Chondrocyte (in vitro differentiated cells): ENCODE measurements around the gene MXRA8. TPM values are rescaled to one million over a fixed set of nuclear protein-coding genes. Genes with fewer than 3 reads are reported as not detected.
A peak's percentile ranks its signal among the peaks of the same experiment; 100 is the strongest.
"Not testable (repeated sequence)": the region's sequence is repeated elsewhere in the genome, so short reads cannot be mapped to it uniquely, and the experiment has no call there.

Experiments used
- DNase-seq: peaks from one replicate; pipeline ENCODE4 v3.0.0; 2021; ENCODE audit warnings: mixed read lengths, low spot score
- H3K27ac Mint-ChIP-seq: one replicate; pipeline ENCODE4 v1.8.0; 2021; ENCODE audit warnings: mild to moderate bottlenecking, moderate library complexity, mixed read lengths; ENCODE audit not compliant: unreplicated experiment
- H3K27me3 Mint-ChIP-seq: 2 replicates; pipeline ENCODE4 v1.8.0; 2021; ENCODE audit warnings: low read depth, mixed read lengths
- H3K36me3 Mint-ChIP-seq: 2 replicates; pipeline ENCODE4 v1.8.0; 2021; ENCODE audit warnings: low read depth, mixed read lengths
- H3K4me1 Mint-ChIP-seq: 2 replicates; pipeline ENCODE4 v1.8.0; 2021; ENCODE audit warnings: low read depth, mild to moderate bottlenecking, mixed read lengths
- H3K4me3 Mint-ChIP-seq: one replicate; pipeline ENCODE4 v1.8.0; 2021; ENCODE audit warnings: mild to moderate bottlenecking, moderate library complexity, mixed read lengths; ENCODE audit not compliant: unreplicated experiment
- H3K9me3 Mint-ChIP-seq: 2 replicates; pipeline ENCODE4 v1.8.0; 2021; ENCODE audit warnings: low read depth, mixed read lengths
- total RNA-seq: library from RNA; stranded (reverse); gene quantifications from 3 replicates; pipeline ENCODE4 v1.2.1, GENCODE V29; 2021
- TF ChIP-seq, protein P1 (sequence below): fragments of 200-600 bp; sonication (generic); IDR thresholded peaks from 2 replicates; pipeline ENCODE4 v1.5.0; 2021; ENCODE audit warnings: antibody characterized with exemption, mild to moderate bottlenecking, moderate library complexity

MXRA8 gene
- total RNA-seq, 1 donor from 2014 or later, result 158 TPM

DNA sequence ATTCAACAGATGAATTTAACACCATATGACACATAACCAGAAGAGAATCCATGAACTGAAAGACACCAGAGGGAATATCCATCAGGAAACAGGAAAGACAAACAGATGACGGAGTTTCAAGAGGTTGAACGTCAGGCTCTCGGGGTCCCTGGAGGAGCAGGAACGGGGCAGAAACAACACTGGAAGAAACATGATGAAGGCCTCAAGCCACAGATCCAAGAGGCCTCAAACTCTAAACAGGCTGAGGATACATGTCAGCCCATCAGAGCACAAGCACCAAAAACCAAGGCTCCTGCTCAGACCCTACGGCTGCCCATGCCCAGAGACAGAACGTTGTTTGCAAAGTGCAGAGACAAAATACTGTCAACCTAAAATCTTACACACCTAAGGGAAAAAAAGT lies 40.9 kb downstream of the MXRA8 start:
- DNase-seq, result no peak
- H3K4me1 Mint-ChIP-seq, result peaks cover 33% of the 10 kb centered on the region
- peaks cover 14% of the 10 kb centered on the region for H3K36me3 Mint-ChIP-seq
- TF ChIP-seq, protein P1, sequence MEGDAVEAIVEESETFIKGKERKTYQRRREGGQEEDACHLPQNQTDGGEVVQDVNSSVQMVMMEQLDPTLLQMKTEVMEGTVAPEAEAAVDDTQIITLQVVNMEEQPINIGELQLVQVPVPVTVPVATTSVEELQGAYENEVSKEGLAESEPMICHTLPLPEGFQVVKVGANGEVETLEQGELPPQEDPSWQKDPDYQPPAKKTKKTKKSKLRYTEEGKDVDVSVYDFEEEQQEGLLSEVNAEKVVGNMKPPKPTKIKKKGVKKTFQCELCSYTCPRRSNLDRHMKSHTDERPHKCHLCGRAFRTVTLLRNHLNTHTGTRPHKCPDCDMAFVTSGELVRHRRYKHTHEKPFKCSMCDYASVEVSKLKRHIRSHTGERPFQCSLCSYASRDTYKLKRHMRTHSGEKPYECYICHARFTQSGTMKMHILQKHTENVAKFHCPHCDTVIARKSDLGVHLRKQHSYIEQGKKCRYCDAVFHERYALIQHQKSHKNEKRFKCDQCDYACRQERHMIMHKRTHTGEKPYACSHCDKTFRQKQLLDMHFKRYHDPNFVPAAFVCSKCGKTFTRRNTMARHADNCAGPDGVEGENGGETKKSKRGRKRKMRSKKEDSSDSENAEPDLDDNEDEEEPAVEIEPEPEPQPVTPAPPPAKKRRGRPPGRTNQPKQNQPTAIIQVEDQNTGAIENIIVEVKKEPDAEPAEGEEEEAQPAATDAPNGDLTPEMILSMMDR, result no peak
- peak overlapping the region; percentile 89 for H3K27ac Mint-ChIP-seq
- H3K27me3 Mint-ChIP-seq, result no peaks in the 10 kb centered on the region
- H3K9me3 Mint-ChIP-seq, result no peaks in the 10 kb centered on the region
- H3K4me3 Mint-ChIP-seq, result no peak overlapping the region

DNA sequence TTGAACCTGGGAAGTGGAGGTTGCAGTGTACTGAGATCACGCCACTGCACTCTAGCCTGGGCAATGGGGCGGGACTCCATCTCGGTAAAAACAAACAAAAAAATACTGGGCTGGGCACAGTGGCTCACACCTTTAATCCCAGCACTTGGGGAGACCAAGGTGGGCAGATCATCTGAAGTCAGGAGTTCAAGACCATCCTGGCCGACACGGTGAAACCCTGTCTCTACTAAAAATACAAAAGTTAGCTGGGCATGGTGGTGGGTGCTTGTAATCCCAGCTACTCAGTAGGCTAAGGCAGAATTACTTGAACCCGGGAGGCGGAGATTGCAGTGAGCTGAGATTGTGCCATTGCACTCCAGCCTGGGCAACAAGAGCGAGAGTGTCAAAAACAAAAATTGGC lies 42.2 kb downstream of the MXRA8 start:
- H3K4me3 Mint-ChIP-seq, DNase-seq, H3K9me3 Mint-ChIP-seq, H3K27me3 Mint-ChIP-seq: not testable (repeated sequence)
- Mint-ChIP-seq H3K36me3 (peaks cover 14% of the 10 kb centered on the region), H3K27ac (peak overlapping the region; percentile 41), H3K4me1 (peaks cover 24% of the 10 kb centered on the region)

DNA sequence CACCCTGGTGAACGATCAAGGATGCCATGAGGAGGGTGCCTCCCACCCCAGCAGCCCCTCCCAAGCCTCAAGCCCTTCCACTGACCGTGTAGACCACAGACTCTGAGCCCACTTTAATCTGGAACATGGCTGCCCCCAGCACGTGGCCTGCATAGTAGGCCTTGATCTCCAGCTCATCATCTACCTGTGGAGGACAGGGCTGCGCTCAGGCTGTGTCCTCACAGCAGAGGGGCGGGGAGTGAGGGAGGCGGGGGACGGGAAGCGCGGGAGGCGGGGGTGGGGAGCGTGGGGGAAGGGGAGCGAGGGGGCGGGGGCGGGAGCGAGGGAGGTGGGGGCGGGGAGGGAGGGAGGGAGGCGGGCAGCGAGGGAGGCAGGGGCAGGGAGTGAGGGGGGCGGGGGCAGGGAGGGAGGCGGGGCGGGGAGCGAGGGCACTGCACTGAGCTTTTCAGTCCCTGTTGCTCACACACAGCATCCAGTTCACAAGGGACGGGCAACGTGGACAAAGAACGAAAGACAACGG lies 42.9 kb downstream of the MXRA8 start:
- Mint-ChIP-seq H3K9me3 (no peaks in the 10 kb centered on the region), H3K27me3 (no peaks in the 10 kb centered on the region), H3K4me3 (no peak overlapping the region), H3K4me1 (peaks cover 20% of the 10 kb centered on the region), H3K27ac (no peak overlapping the region), H3K36me3 (peaks cover 14% of the 10 kb centered on the region)
- TF ChIP-seq, protein P1, result no peak
- no peak for DNase-seq

DNA sequence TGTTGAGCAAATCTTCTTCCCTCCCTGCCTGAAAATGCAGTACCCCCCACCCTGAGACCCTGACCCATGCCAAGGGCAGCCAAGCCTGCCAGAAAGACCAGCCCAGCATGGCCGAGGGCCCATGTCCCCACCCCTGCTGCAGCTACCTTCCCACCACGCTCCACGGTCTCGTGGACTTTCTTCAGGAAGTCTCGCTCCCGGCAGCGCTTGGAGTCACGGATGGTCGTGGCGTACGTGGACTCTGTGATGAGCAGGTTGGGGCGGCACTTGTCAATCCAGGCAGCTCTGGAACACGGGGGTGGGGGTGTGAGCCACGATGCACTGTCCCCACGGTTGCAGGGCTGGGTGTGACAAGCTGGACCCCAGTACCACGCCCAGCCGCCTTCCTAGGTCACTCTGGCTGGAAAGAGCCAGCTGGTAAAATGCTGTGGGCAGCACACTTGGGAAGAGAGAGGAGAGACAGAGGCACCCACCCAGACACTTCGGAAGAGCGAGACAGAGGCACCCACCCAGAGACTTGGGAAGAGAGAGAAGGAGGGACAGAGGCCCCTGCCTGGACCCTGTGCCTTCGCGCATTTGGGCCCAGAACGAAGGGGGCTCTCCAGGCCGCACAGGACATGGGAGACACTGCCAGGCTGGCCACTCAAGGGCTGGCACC lies 43.5 kb downstream of the MXRA8 start:
- Mint-ChIP-seq H3K4me3 (no peak overlapping the region), H3K27me3 (no peaks in the 10 kb centered on the region), H3K9me3 (no peaks in the 10 kb centered on the region), H3K4me1 (peaks cover 20% of the 10 kb centered on the region), H3K36me3 (peaks cover 14% of the 10 kb centered on the region), H3K27ac (no peak overlapping the region)
- no peak for DNase-seq
- TF ChIP-seq, protein P1, result no peak

DNA sequence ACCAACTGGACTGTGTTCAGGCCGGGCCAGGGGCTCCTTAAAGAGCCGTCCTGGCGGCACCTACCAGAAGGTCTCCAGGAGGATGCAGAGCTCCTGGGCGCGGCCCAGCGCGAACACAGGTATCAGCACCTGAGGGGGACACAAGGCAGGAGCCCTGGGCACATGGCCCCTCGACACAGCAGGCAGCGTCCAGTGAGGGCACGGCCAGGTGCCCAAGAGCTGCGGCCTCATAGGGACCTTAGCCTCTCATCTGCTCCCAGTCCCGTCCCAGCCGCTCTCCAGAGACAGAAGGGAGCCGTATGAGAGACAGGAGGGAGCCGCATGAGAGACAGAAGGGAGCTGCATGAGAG lies 44.1 kb downstream of the MXRA8 start:
- DNase-seq, result no peak
- peaks cover 14% of the 10 kb centered on the region for H3K36me3 Mint-ChIP-seq
- TF ChIP-seq, protein P1, result no peak

More for the DNA sequence above, 44.1 kb downstream of the MXRA8 start:
- Mint-ChIP-seq H3K27ac (no peak overlapping the region), H3K27me3 (no peaks in the 10 kb centered on the region), H3K9me3 (no peaks in the 10 kb centered on the region), H3K4me1 (peaks cover 18% of the 10 kb centered on the region), H3K4me3 (no peak overlapping the region)
